ENCODE results near the gene PNPLA7.

- TF ChIP-seq CTCF (IDR thresholded peaks at IDR 0.05) (no peak), POLR2A (IDR thresholded peaks at IDR 0.05) (no peak)
Observed at GRCh38 chr9:137500666-137501397, 49.4 kb downstream of the PNPLA7 start.

All from thyroid gland (tissue), 4 donors.